ENCODE results near the gene JPT2. TPM values are rescaled to one million over a fixed set of nuclear protein-coding genes. Genes with fewer than 3 reads are reported as not detected.

Gene JPT2
- total and polyA plus RNA-seq, 2 experiments from 2014 or later = 43.8 to 139 TPM

- Mint-ChIP-seq H3K27me3 (ENCODE audit: insufficient read depth, low read depth, poor library complexity) (peaks cover 11% of the 10 kb centered on the region), H3K27ac (no peak overlapping the region), H3K4me3 (no peak overlapping the region; the same call in 2 of the 3 replicates), H3K4me1 (no peaks in the 10 kb centered on the region), H3K36me3 (ENCODE audit: low read depth) (peaks cover 82% of the 10 kb centered on the region), H3K9me3 (no peaks in the 10 kb centered on the region; the same call in 2 of the 3 replicates)
- Histone ChIP-seq H4K20me1 (replicated peaks; ENCODE audit: insufficient read depth) (no peaks in the 10 kb centered on the region; the same call in 1 of the 2 replicates), H3K27ac (ENCODE audit: low read depth) (no peak overlapping the region), H3K4me1 (ENCODE audit: insufficient read depth) (no peaks in the 10 kb centered on the region), H3K79me2 (replicated peaks; ENCODE audit: insufficient read depth) (no peaks in the 10 kb centered on the region), H3K4me3 (no peak overlapping the region), H3K4me2 (no peak overlapping the region), H3K9me2 (ENCODE audit: insufficient read depth) (no peaks in the 10 kb centered on the region), H2AFZ (no peak overlapping the region), H3K36me3 (ENCODE audit: insufficient read depth) (peaks cover 6% of the 10 kb centered on the region; the same call in 1 of the 2 replicates), H3F3A (replicated peaks; ENCODE audit: low read depth) (no peaks in the 10 kb centered on the region), H3K27me3 (ENCODE audit: insufficient read depth) (no peaks in the 10 kb centered on the region)
- TF ChIP-seq JUNB (IDR thresholded peaks at IDR 0.05; ENCODE audit: unreplicated experiment) (no peak), EZH2 (IDR thresholded peaks at IDR 0.05; ENCODE audit: low read depth, unreplicated experiment) (no peak), ZNF331 (CRISPR knock-in tag; IDR thresholded peaks at IDR 0.05; ENCODE audit: low read depth) (no peak), EZH2phosphoT487 (IDR thresholded peaks at IDR 0.05; ENCODE audit: unreplicated experiment) (no peak), CTCF (conservative IDR thresholded peaks at IDR 0.05; ENCODE audit: low read depth in 2 of 2) (no peak), REST (IDR thresholded peaks at IDR 0.05; ENCODE audit: unreplicated experiment) (no peak), POLR2AphosphoS5 (IDR thresholded peaks at IDR 0.05; ENCODE audit: low read depth) (no peak), STAT1 (IDR thresholded peaks at IDR 0.05; ENCODE audit: unreplicated experiment) (no peak), NANOG (IDR thresholded peaks at IDR 0.05; ENCODE audit: borderline replicate concordance) (no peak), CREB1 (CRISPR knock-in tag; IDR thresholded peaks at IDR 0.05; ENCODE audit: low read depth) (no peak), ZNF114 (CRISPR knock-in tag; IDR thresholded peaks at IDR 0.05) (no peak), ETS1 (IDR thresholded peaks at IDR 0.05) (no peak), ZNF462 (CRISPR knock-in tag; IDR thresholded peaks at IDR 0.05) (no peak)
- no peak for ATAC-seq
- no peak for DNase-seq (ENCODE audit: low spot score)
Observed at GRCh38 chr16:1668612-1669319, 9.3 kb upstream of the JPT2 start.
